GM23248 (cell line): ENCODE data around the gene NCAM1. TPM values are rescaled to one million over a fixed set of nuclear protein-coding genes. Genes with fewer than 3 reads are reported as not detected.

Experiments used
- DNase-seq: peaks from one replicate; pipeline ENCODE4 v3.0.0-alpha.2; 2015
- H2AFZ ChIP-seq: fragments of 200-600 bp; sonication (generic); 2 replicates; pipeline ENCODE4 v1.6.1; 2016; ENCODE audit warnings: antibody characterized with exemption
- H3F3A ChIP-seq: fragments of 200-600 bp; sonication (generic); 2 replicates; pipeline ENCODE4 v1.6.1; 2016; ENCODE audit warnings: mild to moderate bottlenecking, antibody characterized with exemption, mixed run types; ENCODE audit not compliant: insufficient read depth
- H3K27ac ChIP-seq: fragments of 200-600 bp; sonication (generic); 2 replicates; pipeline ENCODE4 v1.5.1; 2016; ENCODE audit warnings: mild to moderate bottlenecking
- H3K27me3 ChIP-seq: fragments of 200-600 bp; sonication (generic); replicated peaks from 2 replicates; pipeline ENCODE4 v1.6.1; 2016; ENCODE audit warnings: mild to moderate bottlenecking; ENCODE audit not compliant: insufficient read depth
- H3K36me3 ChIP-seq: fragments of 200-600 bp; sonication (generic); 2 replicates; pipeline ENCODE4 v1.6.1; 2016; ENCODE audit warnings: low read depth, mild to moderate bottlenecking
- H3K4me1 ChIP-seq: fragments of 200-600 bp; sonication (generic); 2 replicates; pipeline ENCODE4 v1.6.1; 2016; ENCODE audit warnings: mild to moderate bottlenecking; ENCODE audit not compliant: insufficient read depth
- H3K4me2 ChIP-seq: fragments of 200-600 bp; sonication (generic); one replicate; pipeline ENCODE4 v1.6.1; 2016; ENCODE audit warnings: mild to moderate bottlenecking; ENCODE audit not compliant: unreplicated experiment
- H3K4me3 ChIP-seq: fragments of 200-600 bp; sonication (generic); 2 replicates; pipeline ENCODE4 v1.5.1; 2016; ENCODE audit warnings: mild to moderate bottlenecking
- H3K79me2 ChIP-seq: fragments of 200-600 bp; sonication (generic); 2 replicates; pipeline ENCODE4 v1.6.1; 2016; ENCODE audit warnings: mild to moderate bottlenecking; ENCODE audit not compliant: insufficient read depth
- H3K9ac ChIP-seq: fragments of 200-600 bp; sonication (generic); 2 replicates; pipeline ENCODE4 v1.6.1; 2016; ENCODE audit warnings: mild to moderate bottlenecking
- H3K9me2 ChIP-seq: fragments of 200-600 bp; sonication (generic); 2 replicates; pipeline ENCODE4 v1.6.1; 2016; ENCODE audit warnings: mixed run types, mild to moderate bottlenecking, moderate library complexity; ENCODE audit not compliant: insufficient read depth
- H3K9me3 ChIP-seq: fragments of 200-600 bp; sonication (generic); one replicate; pipeline ENCODE4 v1.6.1; 2017; ENCODE audit warnings: low read depth
- H4K20me1 ChIP-seq: fragments of 200-600 bp; sonication (generic); 2 replicates; pipeline ENCODE4 v1.6.0; 2016; ENCODE audit not compliant: insufficient read depth
- EZH2 ChIP-seq: fragments of 200-600 bp; sonication (generic); IDR thresholded peaks from 2 replicates; pipeline ENCODE4 v1.6.1; 2018; ENCODE audit warnings: antibody characterized with exemption, mild to moderate bottlenecking; ENCODE audit not compliant: insufficient read depth, poor library complexity, severe bottlenecking
- EZH2phosphoT487 ChIP-seq: fragments of 200-600 bp; sonication (generic); IDR thresholded peaks from 2 replicates; pipeline ENCODE4 v1.6.1; 2018; ENCODE audit warnings: antibody characterized with exemption, moderate library complexity, mild to moderate bottlenecking, low read depth; ENCODE audit not compliant: insufficient read depth
- WGBS, 2 experiments: methylation state at CpG; one replicate each; pipeline ENCODE4 v1.1.6; 2015 to 2017; ENCODE audit warnings: low lambda C conversion rate in 2 of 2, low coverage in 1 of 2; ENCODE audit errors: missing lambda C conversion rate in 2 of 2; 5-methylcytosine and 5-hydroxymethylcytosine counted together
- in situ Hi-C: fragments of 300-500 bp; cut with MboI; formaldehyde crosslinking; loops from 2 replicates; pipeline ENCODE4 v1.15.0; 2020
- polyA plus RNA-seq: library from polyadenylated mRNA; unstranded; fragments of >200 nt; fragmentation: Nextera tagmentation; extraction: Ambion mirVana; gene quantifications from 2 replicates; pipeline ENCODE4 v1.2.1, GENCODE V29; 2016
- total RNA-seq: library from RNA; depleted of rRNA; stranded (reverse); fragments of >200 nt; shearing (Covaris generic); gene quantifications from 2 replicates; pipeline ENCODE4 v1.2.3, GENCODE V29; 2014

Gene NCAM1
- total and polyA plus RNA-seq, 2 experiments from 2014 or later = 1.5 to 1.8 TPM

DNA sequence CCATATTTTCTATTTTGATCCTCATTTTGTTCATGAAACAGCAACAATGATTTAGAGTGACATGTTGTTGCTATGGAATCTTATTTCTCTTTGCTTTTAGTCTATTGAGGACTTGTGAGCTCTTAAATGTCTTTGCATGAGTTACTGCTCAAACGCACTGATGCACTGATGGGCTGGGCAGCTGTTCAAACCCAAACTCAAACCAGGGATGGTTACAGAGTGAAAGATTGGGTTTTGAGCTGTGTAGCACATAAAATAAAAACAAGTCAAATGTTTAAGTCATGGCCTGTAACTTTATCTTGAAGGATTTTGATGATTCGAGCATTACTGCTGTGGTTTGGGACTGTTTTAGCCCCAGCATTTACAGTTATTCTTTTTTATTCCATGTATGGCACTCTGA, 20.1 kb upstream of the NCAM1 start:
- Histone ChIP-seq H4K20me1 (no peaks in the 10 kb centered on the region), H2AFZ (no peak overlapping the region), H3K4me3 (no peak overlapping the region), H3K27ac (no peak overlapping the region), H3K4me1 (no peaks in the 10 kb centered on the region), H3F3A (no peaks in the 10 kb centered on the region), H3K9ac (no peak overlapping the region), H3K27me3 (no peaks in the 10 kb centered on the region; the same call in none of the 2 replicates), H3K9me3 (no peaks in the 10 kb centered on the region), H3K4me2 (no peak overlapping the region), H3K79me2 (no peaks in the 10 kb centered on the region), H3K36me3 (no peaks in the 10 kb centered on the region), H3K9me2 (no peaks in the 10 kb centered on the region)
- DNase-seq = no peak
- in situ Hi-C loops = no loop called here
- 16 to 27% methylated on average over 2 of the region's 2 CpGs for WGBS, 2 experiments
- TF ChIP-seq EZH2phosphoT487 = no peak

- Histone ChIP-seq H3K4me1 (no peaks in the 10 kb centered on the region), H3K36me3 (no peaks in the 10 kb centered on the region), H2AFZ (no peak overlapping the region), H3K9me3 (no peaks in the 10 kb centered on the region), H3K9ac (no peak overlapping the region), H3K27ac (no peak overlapping the region), H4K20me1 (no peaks in the 10 kb centered on the region), H3K9me2 (no peaks in the 10 kb centered on the region), H3K4me2 (no peak overlapping the region), H3K79me2 (no peaks in the 10 kb centered on the region), H3K27me3 (no peaks in the 10 kb centered on the region; the same call in none of the 2 replicates), H3K4me3 (no peak overlapping the region), H3F3A (no peaks in the 10 kb centered on the region)
- WGBS, 2 experiments = 56 to 67% methylated on average over 7 of the region's 7 CpGs
- DNase-seq = no peak
- no peak for TF ChIP-seq EZH2
- TF ChIP-seq EZH2phosphoT487 = no peak
- in situ Hi-C loops = no loop called here
Observed at GRCh38 chr11:112942966-112943643, 18.1 kb upstream of the NCAM1 start.

- 34 to 49% methylated on average over 3 of the region's 3 CpGs for WGBS, 2 experiments
- Histone ChIP-seq H3K4me3 (no peak overlapping the region), H3K9me3 (no peaks in the 10 kb centered on the region), H4K20me1 (no peaks in the 10 kb centered on the region), H3K36me3 (no peaks in the 10 kb centered on the region), H3K4me2 (no peak overlapping the region), H3K27me3 (no peaks in the 10 kb centered on the region; the same call in none of the 2 replicates), H3K9ac (no peak overlapping the region), H3K27ac (no peak overlapping the region), H3K4me1 (no peaks in the 10 kb centered on the region), H3K79me2 (no peaks in the 10 kb centered on the region), H3K9me2 (no peaks in the 10 kb centered on the region), H3F3A (no peaks in the 10 kb centered on the region), H2AFZ (no peak overlapping the region)
- TF ChIP-seq EZH2 = no peak
- no peak for TF ChIP-seq EZH2phosphoT487
- in situ Hi-C loops = no loop called here
- no peak for DNase-seq
Observed at GRCh38 chr11:112946866-112947265, 14.4 kb upstream of the NCAM1 start.

DNA sequence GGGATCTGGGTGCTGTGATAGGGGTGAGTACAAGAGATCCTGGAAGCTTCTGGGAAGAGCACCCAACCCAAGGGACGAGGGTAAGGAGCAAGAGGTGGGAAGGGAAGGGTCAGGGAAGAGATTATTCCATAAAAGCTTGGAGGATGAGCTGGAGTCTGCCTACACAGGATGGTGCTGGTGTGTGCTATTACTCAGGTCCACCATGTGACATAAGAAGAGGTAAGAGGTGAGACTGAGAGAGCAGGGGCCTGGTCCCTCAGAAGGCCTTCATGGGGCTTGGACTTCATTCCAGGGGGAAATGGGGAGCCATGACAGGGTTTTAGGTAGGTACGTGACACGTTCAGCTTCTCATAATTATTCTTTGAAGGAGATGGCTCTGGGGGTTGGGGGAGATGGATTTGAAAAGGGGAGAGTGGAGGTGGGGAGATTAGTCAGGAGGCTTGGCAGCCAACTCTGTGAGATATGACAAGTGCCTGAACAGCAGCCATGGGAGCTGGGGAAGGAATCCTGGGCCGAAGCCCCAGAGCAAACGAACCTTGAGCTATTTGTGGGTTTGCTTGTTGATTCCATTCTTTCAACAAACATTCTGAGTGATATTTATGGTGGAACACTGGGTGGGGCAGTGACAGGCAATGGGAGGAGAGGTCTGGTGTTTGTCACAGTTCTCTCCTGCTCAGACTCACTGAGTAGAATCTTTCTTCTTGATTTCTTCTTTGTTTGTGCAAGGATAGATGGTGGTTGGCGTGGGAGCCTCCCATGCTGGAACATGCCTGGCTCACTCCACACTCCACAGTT, 11.2 kb upstream of the NCAM1 start:
- Histone ChIP-seq H3K9me2 (no peaks in the 10 kb centered on the region), H3K4me1 (no peaks in the 10 kb centered on the region), H3K9me3 (no peaks in the 10 kb centered on the region), H3K36me3 (no peaks in the 10 kb centered on the region), H2AFZ (no peak overlapping the region), H3F3A (no peaks in the 10 kb centered on the region), H3K4me2 (no peak overlapping the region), H3K79me2 (no peaks in the 10 kb centered on the region), H3K27me3 (peaks cover 4% of the 10 kb centered on the region; the same call in 1 of the 2 replicates), H3K9ac (no peak overlapping the region), H4K20me1 (no peaks in the 10 kb centered on the region), H3K4me3 (no peak overlapping the region), H3K27ac (no peak overlapping the region)
- 47% methylated on average over 6 of the region's 6 CpGs for WGBS, 2 experiments
- no peak for TF ChIP-seq EZH2phosphoT487
- TF ChIP-seq EZH2 = no peak
- in situ Hi-C loops = no loop called here
- DNase-seq = no peak
